Measurements from ENCODE around the gene HTR1E. TPM values are rescaled to one million over a fixed set of nuclear protein-coding genes. Genes with fewer than 3 reads are reported as not detected.

Gene HTR1E
- total and polyA plus RNA-seq, 2 experiments from 2014 or later: not detected

- WGBS, 2 experiments (ENCODE audit: low coverage in 1 of 2, low lambda C conversion rate in 2 of 2, missing lambda C conversion rate in 2 of 2): 35 to 42% methylated on average over 4 of the region's 4 CpGs
- no peak for TF ChIP-seq EZH2phosphoT487 (IDR thresholded peaks at IDR 0.05; ENCODE audit: insufficient read depth, low read depth)
- TF ChIP-seq EZH2 (IDR thresholded peaks at IDR 0.05; ENCODE audit: insufficient read depth, poor library complexity, severe bottlenecking): no peak
- Histone ChIP-seq H3K9me3 (ENCODE audit: low read depth) (no peaks in the 10 kb centered on the region), H3K27ac (no peak overlapping the region), H3K4me3 (no peak overlapping the region), H3K4me1 (ENCODE audit: insufficient read depth) (no peaks in the 10 kb centered on the region), H3K9ac (no peak overlapping the region), H3K27me3 (replicated peaks; ENCODE audit: insufficient read depth) (peaks cover 23% of the 10 kb centered on the region), H3K36me3 (ENCODE audit: low read depth) (no peaks in the 10 kb centered on the region), H3F3A (ENCODE audit: insufficient read depth) (no peaks in the 10 kb centered on the region), H4K20me1 (ENCODE audit: insufficient read depth) (no peaks in the 10 kb centered on the region), H3K79me2 (ENCODE audit: insufficient read depth) (no peaks in the 10 kb centered on the region), H3K9me2 (ENCODE audit: insufficient read depth) (no peaks in the 10 kb centered on the region), H2AFZ (no peak overlapping the region), H3K4me2 (ENCODE audit: unreplicated experiment) (no peak overlapping the region)
- DNase-seq: no peak
- in situ Hi-C loops (cut with MboI): no loop called here
Observed at GRCh38 chr6:86938814-86939213, 1.5 kb downstream of the HTR1E start.

- H3K36me3 ChIP-seq (ENCODE audit: low read depth): no peaks in the 10 kb centered on the region
- no peak overlapping the region for H2AFZ ChIP-seq
- no peaks in the 10 kb centered on the region for H3K79me2 ChIP-seq (ENCODE audit: insufficient read depth)
- H3K27me3 ChIP-seq (replicated peaks; ENCODE audit: insufficient read depth): peaks cover 15% of the 10 kb centered on the region
- no peak overlapping the region for H3K4me2 ChIP-seq (ENCODE audit: unreplicated experiment)
- H3K4me3 ChIP-seq: no peak overlapping the region
- H3K9ac ChIP-seq: no peak overlapping the region
- 4 to 10% methylated on average over 1 of the region's 1 CpG for WGBS, 2 experiments (ENCODE audit: low coverage in 1 of 2, low lambda C conversion rate in 2 of 2, missing lambda C conversion rate in 2 of 2)
- no peaks in the 10 kb centered on the region for H4K20me1 ChIP-seq (ENCODE audit: insufficient read depth)
- H3K9me2 ChIP-seq (ENCODE audit: insufficient read depth): no peaks in the 10 kb centered on the region
- H3F3A ChIP-seq (ENCODE audit: insufficient read depth): no peaks in the 10 kb centered on the region
- H3K27ac ChIP-seq: no peak overlapping the region
- TF ChIP-seq EZH2 (IDR thresholded peaks at IDR 0.05; ENCODE audit: insufficient read depth, poor library complexity, severe bottlenecking) (no peak), EZH2phosphoT487 (IDR thresholded peaks at IDR 0.05; ENCODE audit: insufficient read depth, low read depth) (no peak)
- in situ Hi-C loops (cut with MboI): no loop called here
- H3K9me3 ChIP-seq (ENCODE audit: low read depth): no peaks in the 10 kb centered on the region
- no peaks in the 10 kb centered on the region for H3K4me1 ChIP-seq (ENCODE audit: insufficient read depth)
- no peak for DNase-seq
Observed at GRCh38 chr6:86941461-86941860, 4.1 kb downstream of the HTR1E start.

GRCh38 chr6:86942769-86943516, 5.6 kb downstream of the HTR1E start:
- Histone ChIP-seq H3K4me3 (no peak overlapping the region), H3K4me2 (ENCODE audit: unreplicated experiment) (no peak overlapping the region), H3K9ac (no peak overlapping the region), H3K36me3 (ENCODE audit: low read depth) (no peaks in the 10 kb centered on the region), H2AFZ (no peak overlapping the region), H3K4me1 (ENCODE audit: insufficient read depth) (no peaks in the 10 kb centered on the region), H3K9me2 (ENCODE audit: insufficient read depth) (no peaks in the 10 kb centered on the region), H3K79me2 (ENCODE audit: insufficient read depth) (no peaks in the 10 kb centered on the region), H3K27me3 (replicated peaks; ENCODE audit: insufficient read depth) (peaks cover 6% of the 10 kb centered on the region), H3K27ac (no peak overlapping the region), H3F3A (ENCODE audit: insufficient read depth) (no peaks in the 10 kb centered on the region), H4K20me1 (ENCODE audit: insufficient read depth) (no peaks in the 10 kb centered on the region), H3K9me3 (ENCODE audit: low read depth) (no peaks in the 10 kb centered on the region)
- DNase-seq: no peak
- TF ChIP-seq EZH2 (IDR thresholded peaks at IDR 0.05; ENCODE audit: insufficient read depth, poor library complexity, severe bottlenecking) (no peak), EZH2phosphoT487 (IDR thresholded peaks at IDR 0.05; ENCODE audit: insufficient read depth, low read depth) (no peak)
- 12 to 15% methylated on average over 6 of the region's 6 CpGs for WGBS, 2 experiments (ENCODE audit: low coverage in 1 of 2, low lambda C conversion rate in 2 of 2, missing lambda C conversion rate in 2 of 2)
- in situ Hi-C loops (cut with MboI): no loop called here

GRCh38 chr6:86943819-86944407, 6.6 kb downstream of the HTR1E start:
- Histone ChIP-seq H3K9me3 (ENCODE audit: low read depth) (no peaks in the 10 kb centered on the region), H3F3A (ENCODE audit: insufficient read depth) (no peaks in the 10 kb centered on the region), H3K4me2 (ENCODE audit: unreplicated experiment) (no peak overlapping the region), H3K9me2 (ENCODE audit: insufficient read depth) (no peaks in the 10 kb centered on the region), H4K20me1 (ENCODE audit: insufficient read depth) (no peaks in the 10 kb centered on the region), H3K9ac (no peak overlapping the region), H3K27me3 (replicated peaks; ENCODE audit: insufficient read depth) (no peaks in the 10 kb centered on the region; the same call in 1 of the 2 replicates), H3K79me2 (ENCODE audit: insufficient read depth) (no peaks in the 10 kb centered on the region), H3K36me3 (ENCODE audit: low read depth) (no peaks in the 10 kb centered on the region), H2AFZ (no peak overlapping the region), H3K4me3 (no peak overlapping the region), H3K4me1 (ENCODE audit: insufficient read depth) (no peaks in the 10 kb centered on the region), H3K27ac (no peak overlapping the region)
- 13 to 16% methylated on average over 5 of the region's 5 CpGs for WGBS, 2 experiments (ENCODE audit: low coverage in 1 of 2, low lambda C conversion rate in 2 of 2, missing lambda C conversion rate in 2 of 2)
- TF ChIP-seq EZH2phosphoT487 (IDR thresholded peaks at IDR 0.05; ENCODE audit: insufficient read depth, low read depth) (no peak), EZH2 (IDR thresholded peaks at IDR 0.05; ENCODE audit: insufficient read depth, poor library complexity, severe bottlenecking) (no peak)
- in situ Hi-C loops (cut with MboI): no loop called here
- DNase-seq: no peak
